ENCODE data around the gene SPECC1.
"Not testable (repeated sequence)": the region's sequence is repeated elsewhere in the genome, so short reads cannot be mapped to it uniquely, and the experiment has no call there.

The SPECC1 gene

GRCh38 chr17:20035501-20035900 lies 26.3 kb downstream of the SPECC1 start:
- H3K4me3 ChIP-seq (ENCODE audit: low read depth, low read length) = no peak overlapping the region
- DNase-seq (ENCODE audit: low read depth) = no peak
- no peak for TF ChIP-seq CTCF (IDR thresholded peaks at IDR 0.05; ENCODE audit: low read depth, low read length, missing control alignments)

GRCh38 chr17:20037286-20037685 lies 28.1 kb downstream of the SPECC1 start:
- DNase-seq (ENCODE audit: low read depth); H3K4me3 ChIP-seq (ENCODE audit: low read depth, low read length): not testable (repeated sequence)

- no peak overlapping the region for H3K4me3 ChIP-seq (ENCODE audit: low read depth, low read length)
- no peak for TF ChIP-seq CTCF (IDR thresholded peaks at IDR 0.05; ENCODE audit: low read depth, low read length, missing control alignments)
- DNase-seq (ENCODE audit: low read depth) = no peak
Observed at GRCh38 chr17:20039037-20039436, 29.9 kb downstream of the SPECC1 start.

GRCh38 chr17:20040216-20040615 lies 31.1 kb downstream of the SPECC1 start:
- TF ChIP-seq CTCF (IDR thresholded peaks at IDR 0.05; ENCODE audit: low read depth, low read length, missing control alignments) = no peak
- no peak for DNase-seq (ENCODE audit: low read depth)
- no peak overlapping the region for H3K4me3 ChIP-seq (ENCODE audit: low read depth, low read length)

- DNase-seq (ENCODE audit: low read depth) = no peak
- TF ChIP-seq CTCF (IDR thresholded peaks at IDR 0.05; ENCODE audit: low read depth, low read length, missing control alignments) = no peak
Observed at GRCh38 chr17:20043021-20043420, 33.9 kb downstream of the SPECC1 start.

GRCh38 chr17:20045476-20045875 lies 36.3 kb downstream of the SPECC1 start:
- DNase-seq (ENCODE audit: low read depth) = no peak
- no peak for TF ChIP-seq CTCF (IDR thresholded peaks at IDR 0.05; ENCODE audit: low read depth, low read length, missing control alignments)

More at GRCh38 chr17:20043021-20043420, 33.9 kb downstream of the SPECC1 start:
- no peak overlapping the region for H3K4me3 ChIP-seq (ENCODE audit: low read depth, low read length)

GRCh38 chr17:20046629-20047028 lies 37.5 kb downstream of the SPECC1 start:
- TF ChIP-seq CTCF (IDR thresholded peaks at IDR 0.05; ENCODE audit: low read depth, low read length, missing control alignments) = no peak
- no peak overlapping the region for H3K4me3 ChIP-seq (ENCODE audit: low read depth, low read length)
- no peak for DNase-seq (ENCODE audit: low read depth)

More at GRCh38 chr17:20045476-20045875, 36.3 kb downstream of the SPECC1 start:
- no peak overlapping the region for H3K4me3 ChIP-seq (ENCODE audit: low read depth, low read length)
